HG02884 (cell line): ENCODE results near the gene TRIM72.
"Not testable (repeated sequence)": the region's sequence is repeated elsewhere in the genome, so short reads cannot be mapped to it uniquely, and the experiment has no call there.

Experiments
- ATAC-seq: cut with Tn5 transposase; IDR thresholded peaks from one replicate; pipeline ENCODE4 v1.9.1; 2021; ENCODE audit warnings: mild to moderate bottlenecking, moderate library complexity; ENCODE audit not compliant: unreplicated experiment

Gene TRIM72

GRCh38 chr16:31214708-31215286, 878 bp downstream of the TRIM72 start:
- no peak for ATAC-seq

- ATAC-seq, result no peak
Measured at GRCh38 chr16:31215287-31216162, 1.6 kb downstream of the TRIM72 start.

GRCh38 chr16:31216422-31217135, 2.7 kb downstream of the TRIM72 start, which contains the start of gene PYDC1:
PYDC1 (minus strand) TSS chr16:31217135; CDS start chr16:31217028, 107 bp downstream.
- ATAC-seq, result no peak

- no peak for ATAC-seq
Measured at GRCh38 chr16:31217136-31217530, 3.2 kb downstream of the TRIM72 start.

GRCh38 chr16:31219154-31219741, 5.3 kb downstream of the TRIM72 start:
- ATAC-seq, result no peak

- no peak for ATAC-seq
Measured at GRCh38 chr16:31221357-31222160, 7.6 kb downstream of the TRIM72 start.

GRCh38 chr16:31223044-31223443, 9.1 kb downstream of the TRIM72 start:
- ATAC-seq, result no peak

- no peak for ATAC-seq
Measured at GRCh38 chr16:31224092-31224955, 10.4 kb downstream of the TRIM72 start.

GRCh38 chr16:31225193-31225592, 11.3 kb downstream of the TRIM72 start:
- no peak for ATAC-seq

- no peak for ATAC-seq
Measured at GRCh38 chr16:31228206-31228605, 14.3 kb downstream of the TRIM72 start.

GRCh38 chr16:31229501-31229900, 15.6 kb downstream of the TRIM72 start:
- no peak for ATAC-seq

- no peak for ATAC-seq
Measured at GRCh38 chr16:31238041-31238440, 24.1 kb downstream of the TRIM72 start.

- no peak for ATAC-seq
Measured at GRCh38 chr16:31242206-31242605, 28.3 kb downstream of the TRIM72 start.

GRCh38 chr16:31243734-31244670, 30.1 kb downstream of the TRIM72 start:
- ATAC-seq, result no peak

- not testable (repeated sequence) for ATAC-seq
Measured at GRCh38 chr16:31245598-31245997, 31.7 kb downstream of the TRIM72 start.

- ATAC-seq, result no peak
Measured at GRCh38 chr16:31246296-31246695, 32.4 kb downstream of the TRIM72 start.

GRCh38 chr16:31248344-31248743, 34.4 kb downstream of the TRIM72 start:
- no peak for ATAC-seq

- ATAC-seq, result no peak
Measured at GRCh38 chr16:31250782-31251384, 37.0 kb downstream of the TRIM72 start.
